Stimulated activated CD4-positive, alpha-beta T cell treated with anti-CD3 and anti-CD28 coated beads, Interleukin-2, amount 100 ng/mL, for 48 hours (primary cell): ENCODE results near the gene ADARB2.

Source experiments
- DNase-seq, 2 donors: peaks; one replicate each; pipeline ENCODE4 v3.0.0-alpha.2; 2020

The ADARB2 gene

GRCh38 chr10:1609648-1609970 lies 127.7 kb downstream of the ADARB2 start:
- no peak for DNase-seq

- no peak for DNase-seq
Observed at GRCh38 chr10:1608851-1609647, 128.3 kb downstream of the ADARB2 start.

GRCh38 chr10:1608408-1608807 lies 128.9 kb downstream of the ADARB2 start:
- no peak for DNase-seq

- no peak for DNase-seq
Observed at GRCh38 chr10:1607466-1607865, 129.9 kb downstream of the ADARB2 start.

GRCh38 chr10:1605999-1606940 lies 131.1 kb downstream of the ADARB2 start:
- no peak for DNase-seq

GRCh38 chr10:1605121-1605520 lies 132.2 kb downstream of the ADARB2 start:
- DNase-seq, result no peak

GRCh38 chr10:1604246-1604645 lies 133.1 kb downstream of the ADARB2 start:
- DNase-seq, result no peak

GRCh38 chr10:1603181-1603580 lies 134.1 kb downstream of the ADARB2 start:
- DNase-seq, result no peak

GRCh38 chr10:1602037-1602484 lies 135.3 kb downstream of the ADARB2 start:
- DNase-seq, result no peak

- DNase-seq, result no peak
Observed at GRCh38 chr10:1601406-1601805, 135.9 kb downstream of the ADARB2 start.

GRCh38 chr10:1600861-1601260 lies 136.5 kb downstream of the ADARB2 start:
- DNase-seq, result no peak

- DNase-seq, result no peak
Observed at GRCh38 chr10:1598393-1599153, 138.8 kb downstream of the ADARB2 start.

- DNase-seq, result no peak
Observed at GRCh38 chr10:1597370-1598146, 139.8 kb downstream of the ADARB2 start.

GRCh38 chr10:1596482-1597099 lies 140.7 kb downstream of the ADARB2 start:
- no peak for DNase-seq

- DNase-seq, result no peak
Observed at GRCh38 chr10:1595726-1596125, 141.6 kb downstream of the ADARB2 start.

- no peak for DNase-seq
Observed at GRCh38 chr10:1595242-1595600, 142.1 kb downstream of the ADARB2 start.

GRCh38 chr10:1594372-1595241 lies 142.7 kb downstream of the ADARB2 start:
- DNase-seq, result no peak

- DNase-seq, result no peak
Observed at GRCh38 chr10:1591742-1592141, 145.6 kb downstream of the ADARB2 start.

GRCh38 chr10:1591045-1591444 lies 146.3 kb downstream of the ADARB2 start:
- DNase-seq, result no peak

GRCh38 chr10:1589257-1589656 lies 148.1 kb downstream of the ADARB2 start:
- DNase-seq, result no peak

- DNase-seq, result no peak
Observed at GRCh38 chr10:1582739-1583138, 154.6 kb downstream of the ADARB2 start.
